HG02571 (cell line): ENCODE measurements around the gene EPHA4.
A peak's percentile ranks its signal among the peaks of the same experiment; 100 is the strongest.
"Not testable (repeated sequence)": the region's sequence is repeated elsewhere in the genome, so short reads cannot be mapped to it uniquely, and the experiment has no call there.

Source experiments
- ATAC-seq: cut with Tn5 transposase; IDR thresholded peaks from one replicate; pipeline ENCODE4 v1.9.1; 2021; ENCODE audit warnings: mild to moderate bottlenecking, moderate library complexity; ENCODE audit not compliant: unreplicated experiment

EPHA4 gene

DNA sequence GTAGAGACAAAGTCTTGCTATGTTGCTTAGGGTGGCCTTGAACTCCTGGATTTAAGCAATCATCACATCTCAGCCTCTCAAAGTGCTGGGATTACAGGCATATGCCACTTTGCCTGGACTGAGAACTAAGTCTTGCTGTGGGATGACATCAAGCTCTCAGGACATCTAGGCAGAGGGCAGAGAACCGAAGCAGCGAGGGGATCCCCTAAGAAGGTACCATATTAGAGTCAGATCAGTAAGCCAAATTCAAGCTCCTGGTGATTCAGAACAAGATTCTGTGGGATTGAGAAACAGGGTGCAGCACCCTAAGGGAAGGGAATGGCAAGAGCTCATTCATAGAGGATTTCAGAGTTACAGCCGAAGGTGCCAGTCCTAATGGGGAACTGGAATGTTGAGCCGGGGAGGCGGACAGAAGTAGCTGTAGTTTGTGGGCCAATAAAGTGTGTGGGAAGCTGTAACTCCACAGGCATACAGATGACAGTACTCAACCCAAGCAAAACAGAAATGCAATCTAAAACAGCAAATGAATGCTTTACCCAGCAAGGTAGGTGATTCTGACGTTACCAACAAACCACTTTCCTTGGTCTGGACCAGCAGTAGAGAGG, 30.9 kb downstream of the EPHA4 start:
- ATAC-seq, result no peak

DNA sequence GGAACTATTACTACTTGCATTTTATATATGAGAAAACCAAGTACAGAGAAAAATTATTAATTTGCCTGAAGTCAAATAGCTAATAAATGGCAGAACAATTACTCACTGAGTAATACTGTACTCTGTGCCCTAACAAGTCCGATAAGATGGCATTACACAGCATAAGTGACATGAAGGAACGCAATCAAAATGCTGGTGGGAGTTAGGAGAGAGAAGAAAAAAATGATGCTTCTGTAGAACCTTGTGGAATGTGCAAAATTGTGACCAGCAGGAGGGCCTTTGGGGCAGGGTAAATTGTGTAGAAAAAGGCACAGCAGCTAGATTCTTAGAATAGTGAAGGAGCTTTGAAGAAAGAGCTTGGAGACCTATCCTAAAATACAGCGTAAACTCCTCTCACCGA, 32.9 kb downstream of the EPHA4 start:
- no peak for ATAC-seq

- ATAC-seq, result no peak
Observed at GRCh38 chr2:221535824-221536223, 36.3 kb downstream of the EPHA4 start.

- no peak for ATAC-seq
Observed at GRCh38 chr2:221533299-221533698, 38.8 kb downstream of the EPHA4 start.

DNA sequence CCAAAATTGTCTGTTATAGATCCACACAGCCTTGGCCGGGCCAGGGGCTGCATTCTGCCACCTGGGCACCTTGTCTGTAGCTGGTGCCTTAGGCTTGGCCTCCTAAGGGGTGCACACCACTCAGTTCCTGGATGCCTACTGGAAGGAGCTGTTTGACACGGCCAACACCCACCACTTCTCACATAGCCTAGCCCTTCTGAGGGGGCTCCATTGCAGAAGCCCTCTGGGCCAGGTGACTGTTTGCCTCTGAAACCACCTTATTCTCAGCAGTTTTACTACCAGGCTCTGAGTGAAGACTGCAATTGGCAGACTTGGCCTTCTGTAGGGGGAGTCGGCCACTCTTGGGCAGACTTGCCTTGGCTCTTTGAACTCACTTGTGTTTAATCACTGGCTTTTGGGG, 39.5 kb downstream of the EPHA4 start:
- no peak for ATAC-seq

DNA sequence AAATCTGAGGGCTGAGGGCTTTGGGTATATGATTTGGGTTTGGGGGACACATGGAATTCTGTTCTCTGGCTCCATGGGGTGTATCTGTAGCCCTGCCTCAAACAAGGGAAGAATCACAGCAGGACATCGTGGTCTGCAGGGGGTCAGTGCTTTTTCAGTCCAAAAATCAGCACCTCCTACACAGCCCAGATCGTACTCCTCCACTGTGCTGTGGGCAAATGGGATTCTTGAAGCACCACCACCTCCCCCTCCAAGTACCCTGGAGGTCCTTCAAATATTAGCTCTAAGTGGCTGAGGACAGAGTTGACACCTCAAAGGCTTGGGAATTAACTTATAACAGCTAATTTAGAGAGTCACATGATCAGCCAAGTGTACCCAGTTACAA, 41.5 kb downstream of the EPHA4 start:
- ATAC-seq, result no peak

- ATAC-seq, result no peak
Observed at GRCh38 chr2:221529943-221530652, 42.0 kb downstream of the EPHA4 start.

DNA sequence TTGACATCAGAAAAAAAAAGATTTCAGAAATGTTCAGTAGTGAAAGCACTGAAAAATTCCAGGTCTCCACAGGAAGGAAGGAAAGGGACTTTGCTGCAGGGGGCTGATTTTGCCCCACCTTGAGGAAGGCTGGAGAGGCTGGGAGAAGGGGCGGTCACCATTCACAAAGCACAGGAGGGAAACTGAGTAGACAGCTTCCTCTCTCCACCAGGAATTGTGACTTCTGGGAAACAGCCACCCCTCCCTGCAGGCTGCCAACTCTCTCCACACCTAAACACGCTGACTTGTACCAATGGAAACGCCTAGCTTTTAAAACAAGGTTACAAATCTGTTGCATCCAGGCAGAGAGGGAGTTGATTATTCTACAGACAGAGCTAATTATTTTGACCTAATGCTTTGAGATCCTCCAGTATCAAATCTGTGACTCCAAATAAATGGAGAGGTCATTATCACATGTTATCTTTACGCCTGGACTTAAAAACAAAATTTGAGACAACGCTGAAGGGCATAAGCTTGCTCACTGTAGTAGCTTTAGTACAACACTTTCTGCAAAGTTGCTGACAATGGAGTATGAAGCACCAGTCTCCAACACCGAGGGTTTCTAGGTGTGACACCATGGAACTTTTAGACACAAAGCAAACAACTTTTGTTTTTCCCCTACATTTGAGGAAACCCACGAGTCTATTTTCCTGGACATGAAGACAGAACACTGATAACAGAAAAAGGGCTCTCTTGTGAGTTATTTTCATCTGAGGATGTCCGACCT, 42.7 kb downstream of the EPHA4 start:
- ATAC-seq, result no peak

GRCh38 chr2:221527776-221528309, 44.3 kb downstream of the EPHA4 start:
- ATAC-seq, result no peak

GRCh38 chr2:221524158-221524557, 47.9 kb downstream of the EPHA4 start:
- no peak for ATAC-seq

DNA sequence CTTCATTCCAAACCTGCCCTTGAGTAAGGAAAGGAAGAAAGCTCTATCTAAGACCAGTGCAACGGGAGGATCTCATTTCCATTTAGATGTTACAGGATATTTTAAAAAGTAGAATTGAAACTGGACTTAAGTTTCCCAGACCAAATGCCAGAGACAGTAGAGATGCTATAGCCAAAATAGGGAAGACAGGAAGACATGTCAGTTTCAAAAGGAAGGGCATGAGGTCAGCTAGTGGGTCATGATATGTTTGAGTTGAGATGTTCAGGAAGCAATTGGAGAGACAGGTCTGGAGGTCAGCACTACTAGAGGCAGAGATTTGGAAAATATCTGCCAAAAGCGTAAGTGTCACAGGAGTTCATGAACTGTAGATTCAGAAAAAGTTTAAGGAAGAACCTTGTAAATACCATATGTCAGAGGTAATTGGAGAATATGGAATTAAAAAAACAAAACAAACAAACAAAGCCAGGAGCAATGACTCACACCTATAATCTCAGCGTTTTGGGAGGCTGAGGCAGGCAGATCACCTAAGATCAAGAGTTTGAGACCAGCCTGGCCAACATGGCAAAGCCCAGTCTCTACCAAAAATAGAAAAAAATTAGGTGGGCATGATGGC, 50.8 kb downstream of the EPHA4 start:
- no peak for ATAC-seq

DNA sequence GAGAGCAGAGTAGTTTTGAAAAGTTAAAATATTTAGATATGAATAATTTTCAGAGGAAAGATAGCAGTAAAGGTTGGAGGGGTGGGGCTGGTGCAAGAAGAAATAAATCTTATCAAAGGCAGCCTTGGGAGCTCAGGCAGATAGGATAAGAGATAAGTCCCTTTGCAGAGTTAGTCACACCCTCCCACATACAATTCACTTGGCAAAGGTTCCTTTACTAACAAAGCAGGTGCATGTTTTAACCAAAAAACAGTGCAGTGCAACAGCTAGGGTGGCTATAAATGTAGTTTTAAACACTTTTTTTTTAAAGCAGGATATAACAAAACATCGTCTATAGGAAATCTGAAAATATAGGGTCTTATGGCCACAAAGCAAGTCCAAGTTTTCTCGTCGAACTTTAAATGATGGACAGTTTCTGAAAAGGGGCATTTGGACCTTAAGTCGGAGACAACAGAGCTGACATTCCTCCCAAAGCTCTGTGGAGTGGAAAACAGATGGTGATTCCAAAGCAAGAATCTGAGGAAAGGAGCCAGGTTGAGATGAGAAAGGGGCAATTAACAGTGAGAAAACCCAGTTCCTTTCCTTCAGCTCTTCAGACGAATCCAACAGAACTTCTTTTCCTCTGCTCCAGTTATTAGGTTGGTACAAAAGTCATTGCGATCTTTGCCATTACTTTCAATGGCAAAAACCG, 53.0 kb downstream of the EPHA4 start:
- no peak for ATAC-seq

GRCh38 chr2:221518201-221518934, 53.7 kb downstream of the EPHA4 start:
- ATAC-seq, result peak; percentile 42

- peak; percentile 95 for ATAC-seq
Observed at GRCh38 chr2:221517696-221518151, 54.4 kb downstream of the EPHA4 start.

GRCh38 chr2:221517146-221517695, 54.9 kb downstream of the EPHA4 start:
- no peak for ATAC-seq

DNA sequence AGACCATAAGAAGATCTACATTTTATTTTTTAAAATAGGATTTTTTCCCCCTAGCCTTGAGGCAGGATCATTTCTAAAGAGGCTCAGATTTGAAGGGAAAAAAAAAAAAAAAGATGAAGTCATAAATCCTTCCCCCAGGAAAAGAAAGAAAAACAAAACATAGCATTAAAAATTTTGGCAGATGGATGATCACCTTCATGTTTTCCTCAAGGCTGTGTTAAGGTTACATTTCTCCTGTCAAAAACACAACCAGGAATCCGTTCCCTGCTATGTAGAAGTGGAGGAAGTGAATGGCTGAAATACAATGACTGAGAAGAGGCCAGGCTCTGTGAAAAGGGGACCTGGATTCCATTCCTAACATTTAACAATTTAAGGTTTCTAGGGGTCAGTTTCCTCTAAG, 56.2 kb downstream of the EPHA4 start:
- ATAC-seq, result no peak

DNA sequence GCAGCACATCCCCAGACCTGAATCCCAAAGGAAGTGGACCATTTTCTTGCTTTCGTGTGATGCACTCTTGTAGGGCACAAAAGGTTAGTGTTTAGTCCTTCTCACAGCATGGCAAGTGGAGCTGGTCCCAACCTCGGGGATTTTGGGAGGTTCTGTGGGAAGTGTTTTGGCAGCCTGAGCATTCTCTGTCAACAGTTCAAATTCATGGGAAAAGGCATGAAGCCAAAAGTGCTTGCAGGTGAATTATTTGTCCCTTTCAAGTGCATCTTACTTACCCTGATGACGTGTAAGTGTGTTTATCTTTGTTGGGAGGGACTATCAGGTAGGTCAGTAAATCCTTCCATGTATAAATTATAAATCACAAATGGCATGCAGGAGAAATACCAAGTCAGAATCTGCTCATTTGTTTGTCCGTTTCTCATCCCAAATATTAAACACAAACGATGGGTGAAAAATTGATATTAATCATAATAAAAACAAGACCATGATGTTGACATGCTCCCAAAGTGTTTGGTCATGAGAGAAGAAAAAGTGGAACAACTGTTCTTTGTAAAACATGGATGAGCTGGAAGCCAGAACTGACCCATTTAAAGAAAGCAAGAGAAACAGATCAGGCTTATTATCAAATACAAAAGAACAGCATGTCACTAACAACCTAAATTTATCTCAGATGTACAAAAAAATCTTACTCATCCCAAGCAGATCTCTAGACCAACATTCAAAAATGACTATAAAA, 57.6 kb downstream of the EPHA4 start:
- no peak for ATAC-seq

GRCh38 chr2:221513232-221513631, 58.9 kb downstream of the EPHA4 start:
- ATAC-seq, result no peak

- not testable (repeated sequence) for ATAC-seq
Observed at GRCh38 chr2:221511325-221511724, 60.8 kb downstream of the EPHA4 start.
